ENCODE measurements around the gene XRCC5. TPM values are rescaled to one million over a fixed set of nuclear protein-coding genes. Genes with fewer than 3 reads are reported as not detected.
A peak's percentile ranks its signal among the peaks of the same experiment; 100 is the strongest.

Gene XRCC5
- total RNA-seq, 1 experiment from 2014 or later: 618 TPM

DNA sequence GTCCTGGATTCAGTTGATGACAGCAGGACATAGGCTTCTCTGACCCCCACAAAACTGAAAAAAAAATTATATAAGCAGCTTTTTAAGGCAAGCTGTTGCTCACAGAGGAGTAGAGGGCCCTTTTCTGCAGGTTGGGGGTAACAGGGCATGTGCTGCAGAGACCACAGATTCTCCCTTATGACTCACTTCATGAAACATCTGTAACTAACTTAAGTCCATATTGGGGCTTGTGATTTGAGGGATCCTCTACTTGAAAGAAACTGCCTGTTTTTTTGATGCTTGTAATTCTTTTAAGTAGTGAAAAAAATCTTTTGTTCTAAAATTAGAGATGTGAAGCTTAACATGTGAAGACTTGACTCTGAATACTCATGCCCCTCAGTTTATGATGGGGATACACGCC lies 33.4 kb downstream of the XRCC5 start:
- Histone ChIP-seq H4K8ac (replicated peaks; ENCODE audit: insufficient read length, low read depth, low read length) (no peak overlapping the region), H3K4ac (ENCODE audit: low read depth, low read length) (no peak overlapping the region), H3K4me2 (ENCODE audit: insufficient read depth, insufficient read length, low read length) (no peak overlapping the region), H2BK120ac (ENCODE audit: low read depth, low read length, poor library complexity, severe bottlenecking) (no peak overlapping the region), H2BK5ac (ENCODE audit: insufficient read length, low read length) (no peak overlapping the region), H3K23ac (ENCODE audit: insufficient read length, low read depth, low read length) (no peak overlapping the region), H3K79me1 (ENCODE audit: insufficient read depth, low read depth, low read length, poor library complexity, severe bottlenecking) (peaks cover 3% of the 10 kb centered on the region), H3T11ph (ENCODE audit: low read length) (no peak overlapping the region), H3K18ac (ENCODE audit: insufficient read length, low read depth, low read length) (no peak overlapping the region), H3K56ac (ENCODE audit: insufficient read length, low read depth, low read length) (no peak overlapping the region), H3K9me3 (ENCODE audit: control insufficient read depth, low read depth, low read length) (no peaks in the 10 kb centered on the region), H3K79me2 (ENCODE audit: insufficient read depth, low read length) (no peaks in the 10 kb centered on the region), H2BK20ac (ENCODE audit: low read depth, low read length, poor library complexity, severe bottlenecking) (no peak overlapping the region), H3K4me1 (ENCODE audit: insufficient read depth, low read length) (no peaks in the 10 kb centered on the region), H3K27me3 (ENCODE audit: insufficient read depth, low read length) (no peaks in the 10 kb centered on the region), H3K23me2 (ENCODE audit: insufficient read length, low read depth, low read length, poor library complexity, severe bottlenecking) (no peaks in the 10 kb centered on the region), H2BK15ac (ENCODE audit: low read depth, low read length) (no peak overlapping the region), H4K5ac (ENCODE audit: insufficient read length, low read depth, low read length) (no peak overlapping the region), H4K20me1 (ENCODE audit: control insufficient read depth, insufficient read depth, insufficient read length) (no peaks in the 10 kb centered on the region), H3K14ac (ENCODE audit: insufficient read depth, low read length) (no peak overlapping the region), H2AFZ (ENCODE audit: low read length) (no peak overlapping the region), H3K27ac (ENCODE audit: insufficient read length, low read depth, low read length) (no peak overlapping the region), H4K91ac (ENCODE audit: insufficient read length, low read depth, low read length) (no peak overlapping the region), H3K9ac (ENCODE audit: extremely low read depth, insufficient read length, low read length) (no peak overlapping the region), H2AK5ac (ENCODE audit: insufficient read length, low read length) (no peak overlapping the region), H2BK12ac (ENCODE audit: insufficient read length, low read depth, low read length) (no peak overlapping the region)
- peak overlapping the region in 1 of 3 experiments; percentile 64; a peak in 1 of 7 replicates for H3K27ac Mint-ChIP-seq
- no peaks in the 10 kb centered on the region for H3K9me3 Mint-ChIP-seq
- TF ChIP-seq, protein P1, sequence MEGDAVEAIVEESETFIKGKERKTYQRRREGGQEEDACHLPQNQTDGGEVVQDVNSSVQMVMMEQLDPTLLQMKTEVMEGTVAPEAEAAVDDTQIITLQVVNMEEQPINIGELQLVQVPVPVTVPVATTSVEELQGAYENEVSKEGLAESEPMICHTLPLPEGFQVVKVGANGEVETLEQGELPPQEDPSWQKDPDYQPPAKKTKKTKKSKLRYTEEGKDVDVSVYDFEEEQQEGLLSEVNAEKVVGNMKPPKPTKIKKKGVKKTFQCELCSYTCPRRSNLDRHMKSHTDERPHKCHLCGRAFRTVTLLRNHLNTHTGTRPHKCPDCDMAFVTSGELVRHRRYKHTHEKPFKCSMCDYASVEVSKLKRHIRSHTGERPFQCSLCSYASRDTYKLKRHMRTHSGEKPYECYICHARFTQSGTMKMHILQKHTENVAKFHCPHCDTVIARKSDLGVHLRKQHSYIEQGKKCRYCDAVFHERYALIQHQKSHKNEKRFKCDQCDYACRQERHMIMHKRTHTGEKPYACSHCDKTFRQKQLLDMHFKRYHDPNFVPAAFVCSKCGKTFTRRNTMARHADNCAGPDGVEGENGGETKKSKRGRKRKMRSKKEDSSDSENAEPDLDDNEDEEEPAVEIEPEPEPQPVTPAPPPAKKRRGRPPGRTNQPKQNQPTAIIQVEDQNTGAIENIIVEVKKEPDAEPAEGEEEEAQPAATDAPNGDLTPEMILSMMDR (conservative IDR thresholded peaks at IDR 0.05): no peak
- DNase-seq: no peak
- peaks cover 47 to 70% (median 68%) of the 10 kb centered on the region in 3 experiments; a peak in 6 of 7 replicates for H3K36me3 Mint-ChIP-seq (ENCODE audit: insufficient read depth in 1 of 3, low read depth in 3 of 3)
- no CpG with 5 or more reads among the region's 1 CpG for WGBS (ENCODE audit: extremely low coverage, insufficient read length, low lambda C conversion rate)
- no peaks in the 10 kb centered on the region for H3K27me3 Mint-ChIP-seq (ENCODE audit: low read depth)
- no peak overlapping the region for H3K4me3 Mint-ChIP-seq
- peaks cover 8 to 11% of the 10 kb centered on the region in 2 experiments; a peak in 3 of 4 replicates for H3K4me1 Mint-ChIP-seq
